HEK293T (cell line): ENCODE data around the gene JCAD.

ENCODE experiments used
- ARNT ChIP-seq: fragments of 450-650 bp; IDR thresholded peaks from 2 replicates; pipeline ENCODE4 v1.6.1; 2017; ENCODE audit warnings: mild to moderate bottlenecking
- CTBP1 ChIP-seq: fragments of 450-650 bp; IDR thresholded peaks from 2 replicates; pipeline ENCODE4 v1.6.1; 2016; ENCODE audit warnings: borderline replicate concordance
- FOXA1 ChIP-seq: fragments of 450-650 bp; IDR thresholded peaks from 2 replicates; pipeline ENCODE4 v1.6.1; 2016; ENCODE audit warnings: mild to moderate bottlenecking
- FOXK2 ChIP-seq: fragments of 450-650 bp; IDR thresholded peaks from 2 replicates; pipeline ENCODE4 v1.6.1; 2016; ENCODE audit warnings: mild to moderate bottlenecking
- FOXM1 ChIP-seq: fragments of 450-650 bp; IDR thresholded peaks from 2 replicates; pipeline ENCODE4 v1.6.1; 2017; ENCODE audit warnings: mild to moderate bottlenecking, borderline replicate concordance
- HDGF ChIP-seq: fragments of 450-650 bp; IDR thresholded peaks from 2 replicates; pipeline ENCODE4 v1.6.1; 2017; ENCODE audit warnings: antibody characterized with exemption, borderline replicate concordance
- L3MBTL2 ChIP-seq: fragments of 450-650 bp; conservative IDR thresholded peaks from 2 replicates; pipeline ENCODE4 v1.6.1; 2016; ENCODE audit warnings: mild to moderate bottlenecking
- LEF1 ChIP-seq: fragments of 450-650 bp; IDR thresholded peaks from 2 replicates; pipeline ENCODE4 v1.6.1; 2017; ENCODE audit warnings: mild to moderate bottlenecking, borderline replicate concordance
- NFRKB ChIP-seq: fragments of 450-650 bp; IDR thresholded peaks from 2 replicates; pipeline ENCODE4 v1.6.1; 2016; ENCODE audit warnings: mild to moderate bottlenecking, moderate library complexity
- SP1 ChIP-seq: fragments of 450-650 bp; IDR thresholded peaks from 2 replicates; pipeline ENCODE4 v1.6.1; 2017
- SUZ12 ChIP-seq: fragments of 450-650 bp; IDR thresholded peaks from 2 replicates; pipeline ENCODE4 v1.6.1; 2016; ENCODE audit warnings: mild to moderate bottlenecking
- TARDBP ChIP-seq: fragments of 450-650 bp; IDR thresholded peaks from 2 replicates; pipeline ENCODE4 v1.6.1; 2016
- ZNF384 ChIP-seq: fragments of 450-650 bp; IDR thresholded peaks from 2 replicates; pipeline ENCODE4 v1.6.1; 2016
- TF ChIP-seq, protein P1 (sequence below): fragments of 450-650 bp; IDR thresholded peaks from 2 replicates; pipeline ENCODE4 v1.6.1; 2016

DNA sequence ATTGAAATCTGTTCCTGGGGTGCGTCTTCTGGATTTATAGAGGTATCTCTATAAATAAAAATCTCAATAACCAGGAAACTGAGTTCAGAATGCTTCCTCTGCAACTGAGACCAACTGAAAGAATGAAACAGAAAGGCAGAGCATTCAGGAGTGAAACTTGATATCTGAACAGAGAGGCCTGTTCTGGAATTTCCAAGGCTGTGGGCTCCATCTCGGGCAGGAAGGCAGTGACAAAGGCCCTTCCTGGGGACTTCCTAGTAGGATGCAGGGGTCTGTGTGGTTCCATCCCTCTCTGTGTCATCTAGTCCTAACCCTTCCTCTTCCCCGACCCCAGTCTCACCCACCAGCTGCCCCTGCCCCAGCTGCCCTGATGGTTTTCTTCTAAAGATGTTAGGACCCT, 52.0 kb downstream of the JCAD start:
- no peak for TF ChIP-seq SUZ12
- TF ChIP-seq SP1 = no peak
- TF ChIP-seq, protein P1, sequence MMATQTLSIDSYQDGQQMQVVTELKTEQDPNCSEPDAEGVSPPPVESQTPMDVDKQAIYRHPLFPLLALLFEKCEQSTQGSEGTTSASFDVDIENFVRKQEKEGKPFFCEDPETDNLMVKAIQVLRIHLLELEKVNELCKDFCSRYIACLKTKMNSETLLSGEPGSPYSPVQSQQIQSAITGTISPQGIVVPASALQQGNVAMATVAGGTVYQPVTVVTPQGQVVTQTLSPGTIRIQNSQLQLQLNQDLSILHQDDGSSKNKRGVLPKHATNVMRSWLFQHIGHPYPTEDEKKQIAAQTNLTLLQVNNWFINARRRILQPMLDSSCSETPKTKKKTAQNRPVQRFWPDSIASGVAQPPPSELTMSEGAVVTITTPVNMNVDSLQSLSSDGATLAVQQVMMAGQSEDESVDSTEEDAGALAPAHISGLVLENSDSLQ = no peak
- TF ChIP-seq HDGF = no peak
- TF ChIP-seq L3MBTL2 = no peak
- no peak for TF ChIP-seq ARNT
- TF ChIP-seq TARDBP = no peak
- no peak for TF ChIP-seq LEF1
- no peak for TF ChIP-seq NFRKB
- TF ChIP-seq CTBP1 = no peak
- no peak for TF ChIP-seq ZNF384
- no peak for TF ChIP-seq FOXK2
- no peak for TF ChIP-seq FOXM1
- TF ChIP-seq FOXA1 = no peak
